C4-2B (cell line): ENCODE data around the gene SRGAP2C.
"Not testable (repeated sequence)": the region's sequence is repeated elsewhere in the genome, so short reads cannot be mapped to it uniquely, and the experiment has no call there.

Experiments used
- CTCF ChIP-seq: fragments of 450-650 bp; conservative IDR thresholded peaks from 2 replicates; pipeline ENCODE4 v1.5.1; 2017; ENCODE audit warnings: mild to moderate bottlenecking
- ZFX ChIP-seq: fragments of 450-650 bp; IDR thresholded peaks from 2 replicates; pipeline ENCODE4 v1.6.1; 2017

- TF ChIP-seq CTCF, ZFX: not testable (repeated sequence)
Observed at GRCh38 chr1:121227544-121228330, 43.0 kb downstream of the SRGAP2C start.
